SK-MEL-5 (cell line): ENCODE data around the gene PTOV1. TPM values are rescaled to one million over a fixed set of nuclear protein-coding genes. Genes with fewer than 3 reads are reported as not detected.

ENCODE experiments used
- DNase-seq: peaks from one replicate; pipeline ENCODE4 v3.0.0-alpha.2; 2016; ENCODE audit warnings: low read depth, low spot score
- in situ Hi-C: cut with HindIII; loops from 2 replicates; pipeline ENCODE4 v1.10.0; 2016; ENCODE audit warnings: low sequenced_read_pairs, high pct_unique_total_duplicates, low pct_unique_long_range_greater_than_20kb
- total RNA-seq: library from RNA; depleted of rRNA; stranded (reverse); fragments of >200 nt; shearing (Covaris generic); gene quantifications from 2 replicates; pipeline ENCODE4 v1.2.3, GENCODE V29; 2014

PTOV1 gene
- total RNA-seq, 1 experiment from 2014 or later, result 45.9 TPM

- in situ Hi-C loops, result no loop called here
- DNase-seq, result no peak
Measured at GRCh38 chr19:49836176-49837008, 14.6 kb upstream of the PTOV1 start.

DNA sequence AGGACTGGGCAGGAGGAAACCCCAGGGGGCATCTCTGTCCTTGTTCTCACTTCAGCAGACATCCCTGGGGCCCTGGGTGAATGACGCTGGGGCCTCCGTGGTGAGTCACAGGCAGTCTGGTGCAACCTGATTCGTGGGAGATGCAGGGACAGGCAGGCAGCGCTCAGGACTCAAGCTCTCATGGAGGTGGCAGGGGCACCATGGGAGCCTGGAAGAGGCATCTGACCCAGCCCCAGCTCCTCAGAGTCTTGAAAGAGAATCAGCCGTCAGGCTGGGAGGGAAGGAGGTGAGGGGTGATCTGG, 14.0 kb upstream of the PTOV1 start:
- DNase-seq, result no peak
- in situ Hi-C loops, result no loop called here

- in situ Hi-C loops, result no loop called here
- DNase-seq, result no peak
Measured at GRCh38 chr19:49837425-49837824, 13.5 kb upstream of the PTOV1 start.

DNA sequence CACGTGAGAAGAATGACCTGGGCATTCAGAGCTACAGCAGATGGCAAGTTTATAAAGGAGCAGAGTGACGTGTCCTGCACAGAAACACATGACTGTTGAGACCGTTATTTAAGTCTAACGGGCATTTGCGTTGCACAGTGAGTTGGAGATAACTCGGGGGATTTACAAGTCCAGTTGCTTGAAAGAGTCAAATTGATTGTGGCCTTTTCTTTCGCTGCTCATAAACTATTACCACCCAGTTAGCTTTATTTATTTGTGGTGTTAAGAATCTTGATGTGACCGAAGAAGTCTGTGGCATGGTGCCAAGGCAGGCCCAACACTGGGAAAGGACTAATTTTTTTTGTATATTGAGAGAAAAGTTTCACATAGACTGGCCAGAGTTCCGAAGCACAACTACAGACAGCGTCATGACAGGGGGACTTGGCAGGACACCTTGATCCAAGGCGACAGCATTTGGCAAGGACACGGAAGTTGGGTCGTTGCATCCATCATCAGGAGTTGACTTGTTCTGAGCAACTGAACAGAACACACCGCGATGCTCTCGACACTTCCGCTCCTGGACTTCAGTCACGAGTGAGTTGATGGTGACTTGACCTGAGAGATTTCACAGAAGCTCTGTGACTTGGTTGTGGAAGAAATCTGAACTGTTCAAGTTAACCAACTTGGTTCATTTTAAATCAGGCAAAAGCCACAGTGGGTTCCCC, 11.9 kb upstream of the PTOV1 start:
- no peak for DNase-seq
- in situ Hi-C loops, result no loop called here

DNA sequence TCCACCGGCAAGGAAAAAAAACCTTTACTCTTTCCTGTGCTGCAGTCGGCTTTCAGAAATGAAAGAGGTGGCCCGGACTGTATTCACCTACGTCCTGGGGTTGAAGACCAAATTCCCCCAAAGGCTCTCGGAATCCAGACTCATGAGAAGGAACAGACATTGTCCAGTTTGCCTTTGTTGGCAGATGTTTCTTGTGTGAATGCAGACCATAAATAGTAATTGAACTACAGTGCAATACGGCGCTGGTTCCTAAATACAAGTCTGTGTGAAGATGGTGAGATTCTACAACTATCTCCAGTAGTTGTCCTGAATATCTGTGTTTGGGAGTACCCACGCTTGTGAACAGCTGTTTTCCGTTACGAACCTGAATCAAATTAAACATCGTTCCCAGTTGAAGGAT, 11.2 kb upstream of the PTOV1 start:
- no peak for DNase-seq
- in situ Hi-C loops, result no loop called here

- DNase-seq, result no peak
- in situ Hi-C loops, result no loop called here
Measured at GRCh38 chr19:49840321-49840720, 10.6 kb upstream of the PTOV1 start.

DNA sequence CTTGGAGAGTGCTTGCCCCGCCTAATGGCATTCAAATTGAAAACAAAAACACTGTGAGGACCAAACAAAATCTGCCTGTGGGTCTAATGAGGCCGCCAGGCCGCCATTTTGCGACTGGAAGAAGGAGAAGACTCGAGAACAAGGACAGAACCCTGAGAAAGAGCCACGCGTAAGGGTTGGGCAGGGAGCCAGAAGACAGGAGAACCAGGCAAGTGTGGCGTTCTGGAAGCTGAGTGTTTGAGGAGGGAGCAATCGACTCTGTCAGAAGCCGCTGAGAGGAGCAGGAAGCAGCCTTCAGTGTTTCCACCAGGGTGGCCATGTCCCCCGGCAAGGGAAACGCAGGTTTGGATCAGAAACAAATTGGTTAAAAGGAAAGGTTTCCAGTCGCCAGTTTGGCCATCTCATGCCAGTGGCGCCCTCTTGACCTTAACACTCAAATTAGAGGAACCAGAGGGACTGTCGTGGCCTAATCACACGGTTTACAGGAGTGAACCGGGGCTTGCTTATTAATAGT, 10.2 kb upstream of the PTOV1 start:
- no peak for DNase-seq
- in situ Hi-C loops, result no loop called here

- DNase-seq, result no peak
- in situ Hi-C loops, result no loop called here
Measured at GRCh38 chr19:49843265-49843664, 7.7 kb upstream of the PTOV1 start.

DNA sequence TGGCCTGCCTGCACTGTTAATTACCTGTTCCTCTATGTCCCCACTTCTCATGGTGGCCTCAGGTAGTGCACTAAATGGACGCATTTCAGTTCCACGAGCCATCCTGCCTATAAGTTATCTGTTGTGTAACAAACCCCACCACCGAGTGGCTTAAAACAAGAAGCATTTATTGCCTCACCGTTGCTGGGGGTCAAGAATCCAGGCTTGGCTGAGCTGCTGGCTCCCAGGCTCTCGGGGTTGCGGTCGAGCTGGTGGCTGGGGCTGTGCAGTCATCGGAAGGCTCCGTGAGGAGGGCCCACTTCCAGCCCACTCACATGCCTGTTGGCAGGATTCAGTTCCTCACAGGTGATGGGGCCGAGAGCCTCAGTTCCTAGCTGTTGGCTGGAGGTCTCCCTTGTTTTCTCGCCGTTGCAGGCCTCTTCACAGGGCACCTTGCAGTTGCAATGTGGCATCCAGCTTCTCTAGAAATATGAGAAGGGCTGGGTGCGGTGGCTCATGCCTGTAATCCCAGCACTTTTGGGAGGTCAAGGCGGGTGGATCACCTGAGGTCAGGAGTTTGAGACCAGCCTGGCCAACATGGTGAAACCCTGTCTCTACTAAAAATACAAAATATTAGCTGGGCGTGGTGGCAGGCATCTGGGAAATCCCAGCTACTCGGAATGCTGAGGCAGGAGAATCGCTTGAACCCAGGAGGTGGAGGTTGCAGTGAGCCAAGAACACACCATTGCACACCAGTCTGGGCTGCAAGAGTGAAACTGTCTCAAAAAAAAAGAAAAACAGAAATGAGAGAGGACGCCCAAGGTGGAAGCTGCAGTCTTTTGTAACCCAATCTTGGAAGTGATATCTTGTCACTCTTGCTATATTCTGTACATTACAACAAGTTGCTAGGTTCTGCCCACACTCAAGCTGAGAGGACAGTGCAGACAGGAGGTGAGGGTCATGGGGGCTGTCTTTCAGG, 6.5 kb upstream of the PTOV1 start:
- DNase-seq, result no peak
- in situ Hi-C loops, result no loop called here

DNA sequence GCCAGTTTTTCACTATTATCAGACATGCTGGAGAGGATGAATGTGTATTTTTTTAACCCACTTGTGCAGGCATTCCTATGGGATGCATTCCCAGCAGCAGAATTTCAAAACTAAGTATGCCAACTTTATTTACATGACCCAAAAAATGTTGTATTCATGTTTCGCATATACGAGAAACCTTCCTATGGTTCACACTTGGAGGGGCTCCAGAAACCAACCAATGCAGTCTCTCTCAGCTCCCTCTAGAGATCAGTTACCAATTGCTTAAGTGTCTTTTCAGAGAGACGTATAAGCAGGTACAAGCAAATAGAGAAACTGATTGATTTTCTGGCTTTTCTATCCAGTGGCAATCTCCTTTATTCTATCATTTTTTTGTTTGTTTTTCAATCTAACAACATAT, 5.5 kb upstream of the PTOV1 start:
- no peak for DNase-seq
- in situ Hi-C loops, result no loop called here

- in situ Hi-C loops, result no loop called here
- DNase-seq, result no peak
Measured at GRCh38 chr19:49846408-49846807, 4.6 kb upstream of the PTOV1 start.

GRCh38 chr19:49847731-49848696, 2.9 kb upstream of the PTOV1 start:
- DNase-seq, result peak; percentile 24
- in situ Hi-C loops, result no loop called here

DNA sequence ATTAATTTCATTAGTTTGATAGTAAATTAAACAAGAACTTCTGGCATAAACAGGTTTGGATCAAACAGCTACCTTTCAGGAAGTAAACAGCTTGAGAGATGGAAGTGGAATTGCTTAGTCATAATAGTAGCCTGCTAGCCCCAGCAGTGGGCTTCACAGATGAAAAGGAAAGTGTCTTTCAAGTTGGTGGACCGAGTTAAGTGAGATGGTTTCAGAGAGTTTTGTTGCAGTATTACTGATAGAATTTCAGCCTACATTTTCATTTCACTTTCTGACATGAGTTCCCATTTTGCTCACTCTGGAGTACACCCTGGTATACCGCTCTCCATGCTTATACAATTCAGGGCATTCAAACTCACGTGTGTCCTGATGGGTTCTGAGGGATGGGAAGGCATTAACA, 2.0 kb upstream of the PTOV1 start:
- in situ Hi-C loops, result no loop called here
- DNase-seq, result no peak

- in situ Hi-C loops, result no loop called here
- no peak for DNase-seq
Measured at GRCh38 chr19:49849433-49850220, 1.3 kb upstream of the PTOV1 start.

- no peak for DNase-seq
- in situ Hi-C loops, result no loop called here
Measured at GRCh38 chr19:49850221-49850486, 805 bp upstream of the PTOV1 start.

DNA sequence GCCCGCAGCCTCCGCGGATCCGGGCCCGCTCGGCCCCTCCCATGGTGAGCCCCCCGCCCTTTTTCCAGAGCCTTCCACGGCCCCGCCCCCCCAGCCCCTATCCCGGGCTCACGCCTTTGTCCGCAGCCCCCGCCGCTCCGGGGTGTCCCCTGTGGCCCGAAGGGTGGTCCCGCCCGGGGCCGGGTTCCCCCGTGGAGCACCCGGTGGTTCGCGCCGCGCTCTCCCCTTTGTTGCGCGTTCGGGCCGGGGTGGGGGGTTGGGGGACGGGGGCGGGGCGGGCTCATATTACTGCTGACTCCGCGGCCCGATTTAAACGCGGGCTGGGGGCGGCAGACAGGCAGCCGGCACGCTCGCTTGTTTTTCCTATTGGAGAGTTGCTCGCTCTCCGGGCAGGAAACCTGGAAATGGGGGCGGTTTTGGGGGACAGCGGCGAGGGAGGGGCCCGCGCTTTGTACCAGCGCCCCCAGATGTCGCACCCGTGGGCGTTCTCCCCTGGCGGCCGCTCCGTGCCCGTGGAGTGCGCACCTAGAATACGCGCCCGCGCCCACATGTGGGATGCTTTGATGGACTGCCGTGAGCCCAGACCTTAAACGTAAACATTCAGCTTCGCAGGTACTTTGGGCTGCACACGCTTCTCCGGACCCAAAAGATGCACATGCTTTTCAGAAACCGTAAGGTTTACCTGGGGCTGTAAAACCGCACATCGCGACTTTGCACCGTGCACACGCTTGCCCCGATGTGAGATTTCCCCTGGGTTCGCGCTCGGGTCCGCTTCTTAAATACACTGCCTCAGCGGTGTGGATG, 699 bp downstream of the PTOV1 start:
- no peak for DNase-seq
- in situ Hi-C loops, result no loop called here
